ENCODE results near the gene IL17D. TPM values are rescaled to one million over a fixed set of nuclear protein-coding genes. Genes with fewer than 3 reads are reported as not detected.

Gene IL17D
- total and polyA plus RNA-seq, 2 experiments from 2014 or later, result 1.6 to 2.3 TPM

DNA sequence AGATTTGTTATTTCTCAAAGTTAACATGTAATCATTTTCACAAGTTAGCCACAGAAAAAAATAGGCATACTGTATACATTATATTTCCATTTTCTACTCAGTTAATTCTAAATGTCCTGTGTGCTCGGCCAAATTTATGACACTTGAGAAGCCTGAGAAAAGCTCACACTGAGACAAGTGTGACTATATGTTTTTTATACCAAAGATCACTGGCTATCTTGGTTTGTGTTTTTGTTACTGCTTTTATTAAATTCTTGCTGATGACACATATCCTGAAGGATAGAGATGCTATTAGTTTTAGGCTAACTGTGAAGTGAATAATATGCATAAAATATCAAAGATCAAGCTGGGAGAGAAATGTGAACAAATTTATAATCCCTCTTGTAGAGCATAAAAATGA lies 49.3 kb upstream of the IL17D start (continued):
- no peak for TF ChIP-seq EZH2phosphoT487 (IDR thresholded peaks at IDR 0.05; ENCODE audit: unreplicated experiment)
- TF ChIP-seq CREB1 (CRISPR knock-in tag; IDR thresholded peaks at IDR 0.05; ENCODE audit: low read depth), result no peak
- TF ChIP-seq, protein P1, sequence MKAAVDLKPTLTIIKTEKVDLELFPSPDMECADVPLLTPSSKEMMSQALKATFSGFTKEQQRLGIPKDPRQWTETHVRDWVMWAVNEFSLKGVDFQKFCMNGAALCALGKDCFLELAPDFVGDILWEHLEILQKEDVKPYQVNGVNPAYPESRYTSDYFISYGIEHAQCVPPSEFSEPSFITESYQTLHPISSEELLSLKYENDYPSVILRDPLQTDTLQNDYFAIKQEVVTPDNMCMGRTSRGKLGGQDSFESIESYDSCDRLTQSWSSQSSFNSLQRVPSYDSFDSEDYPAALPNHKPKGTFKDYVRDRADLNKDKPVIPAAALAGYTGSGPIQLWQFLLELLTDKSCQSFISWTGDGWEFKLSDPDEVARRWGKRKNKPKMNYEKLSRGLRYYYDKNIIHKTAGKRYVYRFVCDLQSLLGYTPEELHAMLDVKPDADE (IDR thresholded peaks at IDR 0.05), result no peak
- no peak for TF ChIP-seq STAT1 (IDR thresholded peaks at IDR 0.05; ENCODE audit: unreplicated experiment)
- no peak for TF ChIP-seq NANOG (IDR thresholded peaks at IDR 0.05; ENCODE audit: borderline replicate concordance)
- no peak for TF ChIP-seq POLR2AphosphoS5 (IDR thresholded peaks at IDR 0.05; ENCODE audit: low read depth)

DNA sequence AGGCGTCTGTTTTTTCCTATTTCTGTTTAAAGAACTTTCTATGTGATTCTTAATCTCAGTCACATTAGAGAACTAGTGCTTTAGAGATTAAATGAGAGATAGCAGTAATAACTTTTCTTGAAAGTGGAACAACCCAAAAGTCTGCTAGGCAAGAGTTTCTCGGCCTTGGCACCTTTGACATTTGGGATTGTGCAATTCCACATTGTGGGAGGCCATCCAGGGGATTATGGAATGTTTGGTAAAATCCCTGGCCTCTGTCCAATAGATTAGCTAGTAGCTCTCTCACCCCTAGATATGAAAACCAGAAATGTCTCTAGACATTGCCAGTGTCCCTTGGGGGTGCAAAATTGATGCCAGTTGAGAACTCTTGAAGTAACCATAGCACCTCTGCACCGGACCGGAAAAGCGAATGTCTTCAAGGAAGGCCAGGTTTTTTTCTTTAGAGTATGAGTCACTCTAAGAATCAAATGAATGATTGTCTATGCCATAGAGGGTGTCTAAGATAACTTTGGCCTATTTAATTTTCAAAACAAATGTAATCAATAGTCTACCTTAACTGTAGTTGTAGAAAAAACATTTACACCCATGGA lies 45.0 kb upstream of the IL17D start:
- H3K79me2 ChIP-seq (replicated peaks; ENCODE audit: insufficient read depth), result no peaks in the 10 kb centered on the region
- no peaks in the 10 kb centered on the region for H4K20me1 ChIP-seq (replicated peaks; ENCODE audit: insufficient read depth)
- no peak overlapping the region for H3K4me2 ChIP-seq
- H3K4me3 ChIP-seq, result no peak overlapping the region
- Mint-ChIP-seq H3K9me3 (no peaks in the 10 kb centered on the region), H3K27me3 (ENCODE audit: insufficient read depth, low read depth, poor library complexity) (no peaks in the 10 kb centered on the region), H3K4me1 (no peaks in the 10 kb centered on the region), H3K4me3 (no peak overlapping the region), H3K27ac (no peak overlapping the region), H3K36me3 (ENCODE audit: low read depth) (no peaks in the 10 kb centered on the region)
- no peaks in the 10 kb centered on the region for H3K36me3 ChIP-seq (ENCODE audit: insufficient read depth)
- no peaks in the 10 kb centered on the region for H3F3A ChIP-seq (replicated peaks; ENCODE audit: low read depth)
- no peaks in the 10 kb centered on the region for H3K27me3 ChIP-seq (ENCODE audit: insufficient read depth)
- H3K4me1 ChIP-seq (ENCODE audit: insufficient read depth), result no peaks in the 10 kb centered on the region
- ATAC-seq (no peak), DNase-seq (ENCODE audit: low spot score) (no peak)
- H3K9me2 ChIP-seq (ENCODE audit: insufficient read depth), result no peaks in the 10 kb centered on the region
- no peak overlapping the region for H2AFZ ChIP-seq
- no peak overlapping the region for H3K27ac ChIP-seq (ENCODE audit: low read depth)
- no peak for TF ChIP-seq STAT1 (IDR thresholded peaks at IDR 0.05; ENCODE audit: unreplicated experiment)
- no peak for TF ChIP-seq NANOG (IDR thresholded peaks at IDR 0.05; ENCODE audit: borderline replicate concordance)
- TF ChIP-seq EZH2phosphoT487 (IDR thresholded peaks at IDR 0.05; ENCODE audit: unreplicated experiment), result no peak
- TF ChIP-seq POLR2AphosphoS5 (IDR thresholded peaks at IDR 0.05; ENCODE audit: low read depth), result no peak
- no peak for TF ChIP-seq ZNF114 (CRISPR knock-in tag; IDR thresholded peaks at IDR 0.05)
- no peak for TF ChIP-seq CREB1 (CRISPR knock-in tag; IDR thresholded peaks at IDR 0.05; ENCODE audit: low read depth)
- TF ChIP-seq EZH2 (IDR thresholded peaks at IDR 0.05; ENCODE audit: low read depth, unreplicated experiment), result no peak
- TF ChIP-seq, protein P1 (IDR thresholded peaks at IDR 0.05), result no peak
- TF ChIP-seq, protein P2, sequence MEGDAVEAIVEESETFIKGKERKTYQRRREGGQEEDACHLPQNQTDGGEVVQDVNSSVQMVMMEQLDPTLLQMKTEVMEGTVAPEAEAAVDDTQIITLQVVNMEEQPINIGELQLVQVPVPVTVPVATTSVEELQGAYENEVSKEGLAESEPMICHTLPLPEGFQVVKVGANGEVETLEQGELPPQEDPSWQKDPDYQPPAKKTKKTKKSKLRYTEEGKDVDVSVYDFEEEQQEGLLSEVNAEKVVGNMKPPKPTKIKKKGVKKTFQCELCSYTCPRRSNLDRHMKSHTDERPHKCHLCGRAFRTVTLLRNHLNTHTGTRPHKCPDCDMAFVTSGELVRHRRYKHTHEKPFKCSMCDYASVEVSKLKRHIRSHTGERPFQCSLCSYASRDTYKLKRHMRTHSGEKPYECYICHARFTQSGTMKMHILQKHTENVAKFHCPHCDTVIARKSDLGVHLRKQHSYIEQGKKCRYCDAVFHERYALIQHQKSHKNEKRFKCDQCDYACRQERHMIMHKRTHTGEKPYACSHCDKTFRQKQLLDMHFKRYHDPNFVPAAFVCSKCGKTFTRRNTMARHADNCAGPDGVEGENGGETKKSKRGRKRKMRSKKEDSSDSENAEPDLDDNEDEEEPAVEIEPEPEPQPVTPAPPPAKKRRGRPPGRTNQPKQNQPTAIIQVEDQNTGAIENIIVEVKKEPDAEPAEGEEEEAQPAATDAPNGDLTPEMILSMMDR (conservative IDR thresholded peaks at IDR 0.05; ENCODE audit: low read depth in 2 of 2), result no peak
- TF ChIP-seq ZNF331 (CRISPR knock-in tag; IDR thresholded peaks at IDR 0.05; ENCODE audit: low read depth), result no peak
- TF ChIP-seq JUNB (IDR thresholded peaks at IDR 0.05; ENCODE audit: unreplicated experiment), result no peak
- TF ChIP-seq, protein P3, sequence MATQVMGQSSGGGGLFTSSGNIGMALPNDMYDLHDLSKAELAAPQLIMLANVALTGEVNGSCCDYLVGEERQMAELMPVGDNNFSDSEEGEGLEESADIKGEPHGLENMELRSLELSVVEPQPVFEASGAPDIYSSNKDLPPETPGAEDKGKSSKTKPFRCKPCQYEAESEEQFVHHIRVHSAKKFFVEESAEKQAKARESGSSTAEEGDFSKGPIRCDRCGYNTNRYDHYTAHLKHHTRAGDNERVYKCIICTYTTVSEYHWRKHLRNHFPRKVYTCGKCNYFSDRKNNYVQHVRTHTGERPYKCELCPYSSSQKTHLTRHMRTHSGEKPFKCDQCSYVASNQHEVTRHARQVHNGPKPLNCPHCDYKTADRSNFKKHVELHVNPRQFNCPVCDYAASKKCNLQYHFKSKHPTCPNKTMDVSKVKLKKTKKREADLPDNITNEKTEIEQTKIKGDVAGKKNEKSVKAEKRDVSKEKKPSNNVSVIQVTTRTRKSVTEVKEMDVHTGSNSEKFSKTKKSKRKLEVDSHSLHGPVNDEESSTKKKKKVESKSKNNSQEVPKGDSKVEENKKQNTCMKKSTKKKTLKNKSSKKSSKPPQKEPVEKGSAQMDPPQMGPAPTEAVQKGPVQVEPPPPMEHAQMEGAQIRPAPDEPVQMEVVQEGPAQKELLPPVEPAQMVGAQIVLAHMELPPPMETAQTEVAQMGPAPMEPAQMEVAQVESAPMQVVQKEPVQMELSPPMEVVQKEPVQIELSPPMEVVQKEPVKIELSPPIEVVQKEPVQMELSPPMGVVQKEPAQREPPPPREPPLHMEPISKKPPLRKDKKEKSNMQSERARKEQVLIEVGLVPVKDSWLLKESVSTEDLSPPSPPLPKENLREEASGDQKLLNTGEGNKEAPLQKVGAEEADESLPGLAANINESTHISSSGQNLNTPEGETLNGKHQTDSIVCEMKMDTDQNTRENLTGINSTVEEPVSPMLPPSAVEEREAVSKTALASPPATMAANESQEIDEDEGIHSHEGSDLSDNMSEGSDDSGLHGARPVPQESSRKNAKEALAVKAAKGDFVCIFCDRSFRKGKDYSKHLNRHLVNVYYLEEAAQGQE (IDR thresholded peaks at IDR 0.05; ENCODE audit: unreplicated experiment), result no peak

Measured in GM23338 (cell line).